Brain microvascular endothelial cell (primary cell): Measurements from ENCODE around the gene SLC41A3.
"Not testable (repeated sequence)": the region's sequence is repeated elsewhere in the genome, so short reads cannot be mapped to it uniquely, and the experiment has no call there.

Source experiments
- DNase-seq: peaks from one replicate; pipeline ENCODE4 v3.0.0-alpha.2; 2020
- H3K27ac ChIP-seq: fragments of 250-450 bp; sonication (Bioruptor Pico); 2 replicates; pipeline ENCODE4 v1.5.1; 2020; ENCODE audit warnings: mild to moderate bottlenecking, moderate library complexity
- H3K27me3 ChIP-seq: fragments of 250-450 bp; sonication (Bioruptor Pico); replicated peaks from 2 replicates; pipeline ENCODE4 v1.5.1; 2020; ENCODE audit warnings: mild to moderate bottlenecking
- H3K36me3 ChIP-seq: fragments of 250-450 bp; sonication (Bioruptor Pico); replicated peaks from 2 replicates; pipeline ENCODE4 v1.5.1; 2020; ENCODE audit warnings: mild to moderate bottlenecking
- H3K4me3 ChIP-seq: 2 replicates; pipeline ENCODE4 v1.5.1; 2011; ENCODE audit warnings: low read depth, mild to moderate bottlenecking, control low read depth, low read length, moderate library complexity
- CTCF ChIP-seq: IDR thresholded peaks from 2 replicates; pipeline ENCODE4 v1.5.1; 2011; ENCODE audit warnings: low read depth, mild to moderate bottlenecking, moderate library complexity, low read length, control low read depth, inconsistent platforms; ENCODE audit errors: missing control alignments
- in situ Hi-C: cut with HindIII; loops from 2 replicates; pipeline ENCODE4 v1.10.0; 2017; ENCODE audit warnings: low sequenced_read_pairs, low pct_ligation_motif_present

Gene SLC41A3

GRCh38 chr3:126077754-126078153, 6.2 kb downstream of the SLC41A3 start:
- Histone ChIP-seq H3K4me3 (no peak overlapping the region), H3K27ac (no peak overlapping the region), H3K27me3 (no peaks in the 10 kb centered on the region), H3K36me3 (no peaks in the 10 kb centered on the region)
- TF ChIP-seq CTCF = no peak
- in situ Hi-C loops = no loop called here
- no peak for DNase-seq

GRCh38 chr3:126076140-126076539, 7.8 kb downstream of the SLC41A3 start:
- no peak overlapping the region for H3K4me3 ChIP-seq
- H3K27ac ChIP-seq = no peak overlapping the region
- in situ Hi-C loops = no loop called here
- no peaks in the 10 kb centered on the region for H3K27me3 ChIP-seq
- DNase-seq = no peak
- TF ChIP-seq CTCF = no peak
- no peaks in the 10 kb centered on the region for H3K36me3 ChIP-seq

GRCh38 chr3:126070146-126070545, 13.8 kb downstream of the SLC41A3 start:
- H3K4me3 ChIP-seq = no peak overlapping the region
- no peaks in the 10 kb centered on the region for H3K27me3 ChIP-seq
- DNase-seq = no peak
- in situ Hi-C loops = no loop called here
- H3K27ac ChIP-seq = no peak overlapping the region
- H3K36me3 ChIP-seq = no peaks in the 10 kb centered on the region
- TF ChIP-seq CTCF = no peak

- no peaks in the 10 kb centered on the region for H3K27me3 ChIP-seq
- H3K4me3 ChIP-seq = no peak overlapping the region
- in situ Hi-C loops = no loop called here
- H3K27ac ChIP-seq = no peak overlapping the region
- no peak for DNase-seq
- no peaks in the 10 kb centered on the region for H3K36me3 ChIP-seq
- TF ChIP-seq CTCF = no peak
These were observed 16.0 kb downstream of the SLC41A3 start for GRCh38 chr3:126067959-126068358.

- H3K4me3 ChIP-seq, DNase-seq, H3K27me3 ChIP-seq, H3K36me3 ChIP-seq, in situ Hi-C loops, H3K27ac ChIP-seq: not testable (repeated sequence)
These were observed 17.2 kb downstream of the SLC41A3 start for GRCh38 chr3:126066676-126067075.

GRCh38 chr3:126065876-126066275, 18.0 kb downstream of the SLC41A3 start:
- TF ChIP-seq CTCF = no peak
- no peak overlapping the region for H3K4me3 ChIP-seq
- DNase-seq = no peak
- in situ Hi-C loops = no loop called here
- H3K27me3 ChIP-seq = no peaks in the 10 kb centered on the region
- no peak overlapping the region for H3K27ac ChIP-seq
- no peaks in the 10 kb centered on the region for H3K36me3 ChIP-seq
